Measurements from ENCODE around the gene ZNF554.
"Not testable (repeated sequence)": the region's sequence is repeated elsewhere in the genome, so short reads cannot be mapped to it uniquely, and the experiment has no call there.

The ZNF554 gene

GRCh38 chr19:2807379-2808128 lies 12.1 kb upstream of the ZNF554 start:
- DNase-seq (ENCODE audit: low read depth) = no peak

- no peak for DNase-seq (ENCODE audit: low read depth)
Observed at GRCh38 chr19:2808129-2808941, 11.3 kb upstream of the ZNF554 start.

GRCh38 chr19:2809387-2810140 lies 10.1 kb upstream of the ZNF554 start:
- no peak for DNase-seq (ENCODE audit: low read depth)

- no peak for DNase-seq (ENCODE audit: low read depth)
Observed at GRCh38 chr19:2810141-2811091, 9.3 kb upstream of the ZNF554 start.

GRCh38 chr19:2811221-2811722 lies 8.4 kb upstream of the ZNF554 start:
- no peak for DNase-seq (ENCODE audit: low read depth)

- no peak for DNase-seq (ENCODE audit: low read depth)
Observed at GRCh38 chr19:2811735-2812413, 7.8 kb upstream of the ZNF554 start.

GRCh38 chr19:2812414-2813234 lies 7.0 kb upstream of the ZNF554 start:
- DNase-seq (ENCODE audit: low read depth) = no peak

- no peak for DNase-seq (ENCODE audit: low read depth)
Observed at GRCh38 chr19:2813235-2814160, 6.2 kb upstream of the ZNF554 start.

- DNase-seq (ENCODE audit: low read depth) = no peak
Observed at GRCh38 chr19:2814426-2814825, 5.2 kb upstream of the ZNF554 start.

GRCh38 chr19:2815191-2815614 lies 4.5 kb upstream of the ZNF554 start:
- no peak for DNase-seq (ENCODE audit: low read depth)

GRCh38 chr19:2815923-2816322 lies 3.7 kb upstream of the ZNF554 start:
- no peak for DNase-seq (ENCODE audit: low read depth)

- no peak for DNase-seq (ENCODE audit: low read depth)
Observed at GRCh38 chr19:2816641-2817040, 3.0 kb upstream of the ZNF554 start.

GRCh38 chr19:2817237-2817829 lies 2.3 kb upstream of the ZNF554 start:
- not testable (repeated sequence) for DNase-seq (ENCODE audit: low read depth)

- DNase-seq (ENCODE audit: low read depth) = no peak
Observed at GRCh38 chr19:2820112-2820702, 539 bp downstream of the ZNF554 start.

GRCh38 chr19:2822846-2823245 lies 3.2 kb downstream of the ZNF554 start:
- DNase-seq (ENCODE audit: low read depth) = no peak

GRCh38 chr19:2823646-2824045 lies 4.0 kb downstream of the ZNF554 start:
- DNase-seq (ENCODE audit: low read depth) = no peak

GRCh38 chr19:2824129-2824528 lies 4.5 kb downstream of the ZNF554 start:
- no peak for DNase-seq (ENCODE audit: low read depth)

GRCh38 chr19:2827022-2827421 lies 7.4 kb downstream of the ZNF554 start:
- no peak for DNase-seq (ENCODE audit: low read depth)

Data from stimulated activated CD8-positive, alpha-beta memory T cell treated with anti-CD3 and anti-CD28 coated beads, Interleukin-7, amount 100 ng/mL, for 24 hours (primary cell).